H1 (cell line): Measurements from ENCODE around the gene NUPR1. TPM values are rescaled to one million over a fixed set of nuclear protein-coding genes. Genes with fewer than 3 reads are reported as not detected.
A peak's percentile ranks its signal among the peaks of the same experiment; 100 is the strongest.

Experiments
- CTCF ChIA-PET: fragments of 300-600 bp; sonication (Branson Sonifier 250); formaldehyde crosslinking; loops from one replicate; lab custom pipeline; 2021; ENCODE audit not compliant: partially characterized antibody; lab: Charles Lee
- POLR2A ChIA-PET: fragments of 300-600 bp; sonication (Branson Sonifier 250); formaldehyde crosslinking; loops from one replicate; lab custom pipeline; 2021; ENCODE audit warnings: inconsistent platforms; ENCODE audit not compliant: partially characterized antibody; lab: Charles Lee
- DNase-seq, 2 experiments: peaks; one replicate each; pipeline versions ENCODE4 v3.0.0 to v3.0.0-alpha.2; 2010 to 2022; ENCODE audit warnings: low spot score in 2 of 2, low read depth in 1 of 2, mixed read lengths in 1 of 2
- FAIRE-seq: peaks from 2 replicates; lab custom pipeline; 2011; peaks lifted over from hg19 to GRCh38; lab: Jason Lieb, UNC
- H2AFZ ChIP-seq: 2 replicates; pipeline ENCODE4 v1.8.1; 2012; ENCODE audit warnings: low read length, inconsistent platforms
- H2AK5ac ChIP-seq: 2 replicates; pipeline ENCODE4 v1.6.1; 2013; ENCODE audit warnings: low read depth, low read length
- H2BK120ac ChIP-seq: replicated peaks from 2 replicates; pipeline ENCODE3; 2013; ENCODE audit warnings: low read depth, low read length, inconsistent platforms
- H2BK12ac ChIP-seq: 2 replicates; pipeline ENCODE4 v1.6.1; 2013; ENCODE audit warnings: low read depth, low read length
- H2BK15ac ChIP-seq: 2 replicates; pipeline ENCODE4 v1.6.1; 2013; ENCODE audit warnings: low read length
- H2BK20ac ChIP-seq: 2 replicates; pipeline ENCODE4 v1.6.1; 2013; ENCODE audit warnings: low read length
- H2BK5ac ChIP-seq: 2 replicates; pipeline ENCODE4 v1.6.1; 2013; ENCODE audit warnings: low read depth, low read length
- H3K14ac ChIP-seq: 2 replicates; pipeline ENCODE4 v1.6.1; 2013; ENCODE audit warnings: inconsistent platforms; ENCODE audit not compliant: insufficient read length
- H3K18ac ChIP-seq: 2 replicates; pipeline ENCODE4 v1.6.1; 2013; ENCODE audit warnings: low read length; ENCODE audit errors: extremely low read depth
- H3K23ac ChIP-seq: 2 replicates; pipeline ENCODE4 v1.6.1; 2013; ENCODE audit warnings: inconsistent platforms; ENCODE audit not compliant: insufficient read length
- H3K23me2 ChIP-seq: 2 replicates; pipeline ENCODE4 v1.6.1; 2013; ENCODE audit warnings: low read depth, low read length
- H3K27ac ChIP-seq: 2 replicates; pipeline ENCODE4 v1.6.1; 2011; ENCODE audit warnings: low read depth, low read length, inconsistent platforms
- H3K27me3 ChIP-seq, 4 experiments: replicated peaks in 1 of 4; 1 replicate in 1 of 4; 2 replicates in 3 of 4; pipeline versions ENCODE4 v1.6.1 to v1.8.1; 2011 to 2013; ENCODE audit warnings: low read length in 3 of 4, mild to moderate bottlenecking in 3 of 4, inconsistent platforms in 2 of 4, mixed read lengths in 2 of 4, moderate library complexity in 1 of 4; ENCODE audit not compliant: control insufficient read depth in 3 of 4, insufficient read depth in 3 of 4; ENCODE audit errors: extremely low read depth in 1 of 4
- H3K36me3 ChIP-seq, 4 experiments: 2 replicates each; pipeline versions ENCODE4 v1.6.1 to v1.8.1; 2011 to 2013; ENCODE audit warnings: mild to moderate bottlenecking in 4 of 4, low read length in 3 of 4, moderate library complexity in 2 of 4, control low read depth in 1 of 4, inconsistent platforms in 1 of 4; ENCODE audit not compliant: insufficient read depth in 4 of 4, control insufficient read depth in 2 of 4
- H3K4ac ChIP-seq: replicated peaks from 2 replicates; pipeline ENCODE3; 2013; ENCODE audit warnings: low read length, low read depth, mixed read lengths, inconsistent platforms; ENCODE audit not compliant: insufficient read length
- H3K4me1 ChIP-seq, 4 experiments: replicated peaks in 1 of 4; 1 replicate in 1 of 4; 2 replicates in 3 of 4; pipeline versions ENCODE4 v1.6.1 to v1.8.1; 2011 to 2013; ENCODE audit warnings: low read length in 3 of 4, inconsistent platforms in 2 of 4, mixed read lengths in 1 of 4; ENCODE audit not compliant: insufficient read depth in 4 of 4, control insufficient read depth in 3 of 4
- H3K4me2 ChIP-seq, 2 experiments: 2 replicates each; pipeline versions ENCODE4 v1.6.1 to v1.8.1; 2011 to 2013; ENCODE audit warnings: low read depth in 2 of 2, low read length in 2 of 2, control low read depth in 1 of 2, inconsistent platforms in 1 of 2, mild to moderate bottlenecking in 1 of 2; ENCODE audit not compliant: insufficient read depth in 1 of 2
- H3K4me3 ChIP-seq, 4 experiments: fragments of 200-600, 300-600 bp in 1 of 4; sonication (generic), shearing (Covaris generic), sonication (Bioruptor Twin) in 1 of 4; 2 replicates each; pipeline versions ENCODE4 v1.5.1 to v1.8.1; 2011 to 2016; ENCODE audit warnings: low read length in 4 of 4, low read depth in 3 of 4, control low read depth in 2 of 4, inconsistent platforms in 2 of 4, mild to moderate bottlenecking in 2 of 4, mixed read lengths in 1 of 4, moderate library complexity in 1 of 4; ENCODE audit not compliant: insufficient read depth in 2 of 4; ENCODE audit errors: extremely low read depth in 1 of 4
- H3K56ac ChIP-seq: replicated peaks from 2 replicates; pipeline ENCODE3; 2013; ENCODE audit warnings: low read depth, mild to moderate bottlenecking, mixed read lengths, low read length, inconsistent platforms; ENCODE audit not compliant: insufficient read length
- H3K79me1 ChIP-seq: 2 replicates; pipeline ENCODE4 v1.6.1; 2013; ENCODE audit warnings: low read depth, low read length, control low read depth
- H3K79me2 ChIP-seq, 2 experiments: 2 replicates each; pipeline versions ENCODE4 v1.6.1 to v1.8.1; 2012 to 2013; ENCODE audit warnings: low read length in 2 of 2, mild to moderate bottlenecking in 2 of 2, inconsistent platforms in 1 of 2; ENCODE audit not compliant: insufficient read depth in 2 of 2, control insufficient read depth in 1 of 2
- H3K9ac ChIP-seq, 4 experiments: replicated peaks in 1 of 4; 1 replicate in 1 of 4; 2 replicates in 3 of 4; pipeline versions ENCODE4 v1.6.1 to v1.8.1; 2011 to 2013; ENCODE audit warnings: low read depth in 3 of 4, low read length in 3 of 4, control low read depth in 2 of 4, mild to moderate bottlenecking in 2 of 4, moderate library complexity in 2 of 4, inconsistent platforms in 1 of 4; ENCODE audit errors: extremely low read depth in 1 of 4
- H3K9me3 ChIP-seq, 2 experiments: 2 replicates each; pipeline versions ENCODE4 v1.6.1 to v1.8.1; 2012 to 2013; ENCODE audit warnings: mild to moderate bottlenecking in 2 of 2, moderate library complexity in 2 of 2, control low read depth in 1 of 2, inconsistent platforms in 1 of 2, low read depth in 1 of 2, low read length in 1 of 2, mixed read lengths in 1 of 2; ENCODE audit not compliant: insufficient read depth in 2 of 2
- H4K20me1 ChIP-seq, 2 experiments: replicated peaks in 1 of 2; 2 replicates each; pipeline versions ENCODE3 to v1.8.1; 2011 to 2013; ENCODE audit warnings: inconsistent platforms in 2 of 2, low read length in 2 of 2, mild to moderate bottlenecking in 1 of 2; ENCODE audit not compliant: insufficient read depth in 2 of 2, control insufficient read depth in 1 of 2
- H4K5ac ChIP-seq: 2 replicates; pipeline ENCODE4 v1.6.1; 2013; ENCODE audit warnings: low read length, low read depth, mixed read lengths, inconsistent platforms; ENCODE audit not compliant: insufficient read length
- H4K8ac ChIP-seq: 2 replicates; pipeline ENCODE4 v1.8.0; 2013; ENCODE audit warnings: mild to moderate bottlenecking, moderate library complexity, low read length, inconsistent platforms; ENCODE audit not compliant: insufficient read depth; ENCODE audit errors: extremely low read depth
- H4K91ac ChIP-seq: replicated peaks from 2 replicates; pipeline ENCODE3; 2013; ENCODE audit warnings: low read length, mixed read lengths, inconsistent platforms; ENCODE audit not compliant: insufficient read length
- ASH2L ChIP-seq: fragments of 200-600, 300-600 bp; sonication (generic); IDR thresholded peaks from one replicate; pipeline ENCODE4 v1.7.1; 2017; ENCODE audit warnings: low read length
- CEBPB ChIP-seq: IDR thresholded peaks from 2 replicates; pipeline ENCODE4 v1.6.1; 2012; ENCODE audit warnings: low read depth, low read length
- KDM4A ChIP-seq: IDR thresholded peaks from one replicate; pipeline ENCODE4 v1.7.1; 2012; ENCODE audit warnings: low read depth, mild to moderate bottlenecking, moderate library complexity, low read length, inconsistent platforms; ENCODE audit not compliant: severe bottlenecking
- MAFK ChIP-seq: IDR thresholded peaks from 2 replicates; pipeline ENCODE4 v1.6.1; 2012; ENCODE audit warnings: low read depth, mild to moderate bottlenecking, improper control_type of control experiment, low read length
- NRF1 ChIP-seq: IDR thresholded peaks from 2 replicates; pipeline ENCODE4 v1.6.1; 2011; ENCODE audit warnings: mild to moderate bottlenecking, low read depth, low read length, improper control_type of control experiment
- RAD21 ChIP-seq, 2 experiments: IDR thresholded peaks in 1 of 2; conservative IDR thresholded peaks in 1 of 2; 2 replicates each; pipeline ENCODE4 v1.6.1; 2011; ENCODE audit warnings: low read depth in 2 of 2, low read length in 2 of 2, improper control_type of control experiment in 1 of 2, inconsistent platforms in 1 of 2, mild to moderate bottlenecking in 1 of 2, moderate library complexity in 1 of 2
- RBBP5 ChIP-seq: IDR thresholded peaks from 2 replicates; pipeline ENCODE4 v1.7.1; 2012; ENCODE audit warnings: low read depth, mild to moderate bottlenecking, inconsistent platforms, low read length, moderate library complexity, borderline replicate concordance
- RFX5 ChIP-seq: IDR thresholded peaks from 2 replicates; pipeline ENCODE4 v1.6.1; 2011; ENCODE audit warnings: low read depth, low read length, improper control_type of control experiment, borderline replicate concordance
- RXRA ChIP-seq: IDR thresholded peaks from 2 replicates; pipeline ENCODE4 v1.6.1; 2011; ENCODE audit warnings: low read depth, mild to moderate bottlenecking, low read length, moderate library complexity; ENCODE audit not compliant: insufficient read depth
- TAF7 ChIP-seq: optimal IDR thresholded peaks from 2 replicates; pipeline ENCODE3; 2011; ENCODE audit warnings: low read depth, mild to moderate bottlenecking, inconsistent platforms, low read length, moderate library complexity, borderline replicate concordance
- ZNF274 ChIP-seq: IDR thresholded peaks from 2 replicates; pipeline ENCODE4 v1.7.0; 2012; ENCODE audit warnings: low read length, borderline replicate concordance; ENCODE audit errors: extremely low read depth
- WGBS, 2 experiments: shearing (Covaris generic) in 1 of 2; methylation state at CpG; one replicate each; pipeline versions ENCODE4 v1.1.6 to v1.1.7; 2013 to 2015; ENCODE audit warnings: low lambda C conversion rate in 2 of 2, mixed read lengths in 2 of 2, inconsistent platforms in 1 of 2, low coverage in 1 of 2, missing lambda C conversion rate in 1 of 2; ENCODE audit not compliant: insufficient replicate concordance in 2 of 2, insufficient coverage in 1 of 2, insufficient read length in 1 of 2; ENCODE audit errors: extremely low coverage in 1 of 2, missing lambda C conversion rate in 1 of 2; 5-methylcytosine and 5-hydroxymethylcytosine counted together
- polyA plus RNA-seq, 7 experiments: library from polyadenylated mRNA; depleted of rRNA in 3 of 7; stranded (reverse) in 5 of 7; unstranded in 2 of 7; fragments of >200 nt in 5 of 7; fragments of 200-250 nt in 2 of 7; gene quantifications; 1 replicate in 5 of 7; 2 replicates in 1 of 7; 4 replicates in 1 of 7; pipeline versions ENCODE4 v1.2.1 to v1.2.3, GENCODE V29; 2011 to 2013; ENCODE audit warnings: missing spikeins in 2 of 7, mixed read lengths in 2 of 7
- total RNA-seq: library from RNA; stranded (reverse); fragmentation: NEBNext Ultra II Directional; extraction: Animal tissue kit (Norgen Biotek cat#: 25700); gene quantifications from 2 replicates; pipeline ENCODE4 v1.2.1, GENCODE V29; 2021

NUPR1 gene
- total and polyA plus RNA-seq, 2 of the 8 experiments (the other 6 are each of a cell fraction or from before 2014, with no cell fraction given) = 0.17 to 0.20 TPM

DNA sequence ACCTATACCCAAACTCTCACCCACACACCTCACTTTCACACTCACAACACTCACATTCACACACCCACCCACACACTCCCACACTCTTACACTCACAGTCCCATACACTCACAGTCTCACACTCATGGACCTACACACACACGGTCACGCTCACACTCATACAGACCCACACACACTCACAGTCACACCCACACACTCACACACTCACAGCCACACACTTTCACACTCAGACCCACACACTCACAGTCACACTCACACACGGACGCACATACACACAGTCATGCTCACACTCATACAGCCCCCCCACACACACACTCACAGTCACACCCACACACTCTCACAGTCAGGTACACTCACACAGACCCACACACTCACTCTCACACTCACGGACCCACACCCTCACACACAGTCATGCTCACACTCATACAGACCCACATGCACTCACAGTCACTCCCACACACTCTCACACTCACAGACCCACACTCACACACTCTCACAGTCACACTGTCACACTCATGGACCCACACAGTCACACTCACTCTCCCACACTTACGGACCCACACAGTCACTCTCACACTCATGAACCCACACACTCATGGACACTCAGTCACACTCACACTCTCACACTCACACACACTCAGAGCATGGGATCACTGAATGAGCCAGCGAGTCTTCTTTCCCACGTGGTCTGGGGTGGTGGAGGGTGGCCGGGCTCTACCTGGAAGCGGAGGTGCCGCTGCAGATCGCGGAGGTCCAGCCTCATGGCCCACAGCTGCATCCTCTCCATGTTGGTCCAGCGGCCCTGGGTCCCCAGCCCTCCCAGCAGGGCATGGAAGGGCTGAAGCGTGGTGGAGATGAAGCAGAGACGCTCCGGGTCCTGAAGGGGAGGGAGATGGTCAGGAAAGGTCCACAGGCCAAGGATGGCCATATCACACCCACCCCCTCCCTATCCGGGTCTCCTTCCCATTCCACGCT, 37.2 kb downstream of the NUPR1 start:
- no peaks in the 10 kb centered on the region for H3K36me3 ChIP-seq
- peaks cover 0 to 2% (median 0%) of the 10 kb centered on the region in 4 experiments; a peak in 1 of 7 replicates for H3K27me3 ChIP-seq
- 86% methylated on average over 18 of the region's 19 CpGs; no CpG with 5 or more reads in 1 of the 2 experiments for WGBS, 2 experiments
- H3K56ac ChIP-seq = no peak overlapping the region
- peak overlapping the region; percentile 68; the same call in 1 of the 2 replicates for H2BK12ac ChIP-seq
- H2BK15ac ChIP-seq = peak overlapping the region; percentile 72
- no peak overlapping the region for H3K27ac ChIP-seq
- ChIA-PET CTCF (no interaction called here), POLR2A (no interaction called here)
- H2AFZ ChIP-seq = no peak overlapping the region
- H2BK20ac ChIP-seq = peak overlapping the region; percentile 80; the same call in 1 of the 2 replicates
- H3K79me2 ChIP-seq = no peaks in the 10 kb centered on the region
- H4K8ac ChIP-seq = peak overlapping the region; percentile 20; the same call in 1 of the 2 replicates
- no peak overlapping the region for H3K4me2 ChIP-seq
- no peak overlapping the region for H3K4ac ChIP-seq
- H3K9me3 ChIP-seq = no peaks in the 10 kb centered on the region
- DNase-seq = no peak
- no peak overlapping the region for H2BK120ac ChIP-seq
- H3K14ac ChIP-seq = no peak overlapping the region
- H3K4me3 ChIP-seq = no peak overlapping the region
- no peak overlapping the region for H4K5ac ChIP-seq
- H3K18ac ChIP-seq = no peak overlapping the region
- H2AK5ac ChIP-seq = peak overlapping the region; percentile 94
- H3K9ac ChIP-seq = no peak overlapping the region
- peaks cover 10% of the 10 kb centered on the region; the same call in 1 of the 2 replicates for H3K23me2 ChIP-seq
- H4K91ac ChIP-seq = no peak overlapping the region
- H3K23ac ChIP-seq = no peak overlapping the region
- H3K79me1 ChIP-seq = no peaks in the 10 kb centered on the region
- H4K20me1 ChIP-seq = peaks cover 0 to 3% of the 10 kb centered on the region in 2 experiments
- no peak for FAIRE-seq
- H3K4me1 ChIP-seq = no peaks in the 10 kb centered on the region
- peak overlapping the region; percentile 66; the same call in 1 of the 2 replicates for H2BK5ac ChIP-seq
- TF ChIP-seq MAFK (no peak), TAF7 (no peak), RBBP5 (no peak), ASH2L (no peak), ZNF274 (no peak), NRF1 (no peak), KDM4A (no peak), RFX5 (no peak), RXRA (no peak), RAD21 (IDR thresholded peaks at IDR 0.05 in 1 of 2, conservative IDR thresholded peaks at IDR 0.05 in 1 of 2; ENCODE audit: low read depth in 2 of 2, low read length in 2 of 2) (no peak), CEBPB (no peak)
